GM23338 (cell line): ENCODE data around the gene REEP3.

ENCODE experiments used
- CREB1 ChIP-seq: fragments of 250-450 bp; sonication (Bioruptor Pico); IDR thresholded peaks from 2 replicates; pipeline ENCODE4 v1.5.0; 2020; ENCODE audit warnings: low read depth, mild to moderate bottlenecking, moderate library complexity
- CTCF ChIP-seq, 2 experiments: fragments of 200-600 bp in 1 of 2; sonication (generic) in 1 of 2; conservative IDR thresholded peaks; 2 replicates each; pipeline versions ENCODE4 v1.5.1 to v1.6.1; 2016 to 2017; ENCODE audit warnings: antibody characterized with exemption in 2 of 2, low read depth in 2 of 2, mild to moderate bottlenecking in 2 of 2, moderate library complexity in 1 of 2
- EZH2 ChIP-seq: fragments of 200-600 bp; sonication (generic); IDR thresholded peaks from one replicate; pipeline ENCODE4 v1.8.0; 2017; ENCODE audit warnings: antibody characterized with exemption, mild to moderate bottlenecking, low read depth; ENCODE audit not compliant: unreplicated experiment
- EZH2phosphoT487 ChIP-seq: fragments of 200-600 bp; sonication (generic); IDR thresholded peaks from one replicate; pipeline ENCODE4 v1.8.1; 2018; ENCODE audit warnings: antibody characterized with exemption; ENCODE audit not compliant: unreplicated experiment
- REST ChIP-seq: IDR thresholded peaks from one replicate; pipeline ENCODE4 v1.6.1; 2018; ENCODE audit warnings: antibody characterized with exemption; ENCODE audit not compliant: unreplicated experiment

- no peak for TF ChIP-seq CREB1 (CRISPR knock-in tag)
- TF ChIP-seq CTCF (conservative IDR thresholded peaks at IDR 0.05; ENCODE audit: low read depth in 2 of 2), result no peak
- no peak for TF ChIP-seq EZH2phosphoT487
- no peak for TF ChIP-seq EZH2
- no peak for TF ChIP-seq REST
Observed at GRCh38 chr10:63522277-63522687, 1.1 kb downstream of the REEP3 start.
